Measurements from ENCODE around the gene IL33. TPM values are rescaled to one million over a fixed set of nuclear protein-coding genes. Genes with fewer than 3 reads are reported as not detected.

Gene IL33
- total and polyA plus RNA-seq, 2 donors (not counting 1 experiment from before 2014, with no cell fraction given): not detected

DNA sequence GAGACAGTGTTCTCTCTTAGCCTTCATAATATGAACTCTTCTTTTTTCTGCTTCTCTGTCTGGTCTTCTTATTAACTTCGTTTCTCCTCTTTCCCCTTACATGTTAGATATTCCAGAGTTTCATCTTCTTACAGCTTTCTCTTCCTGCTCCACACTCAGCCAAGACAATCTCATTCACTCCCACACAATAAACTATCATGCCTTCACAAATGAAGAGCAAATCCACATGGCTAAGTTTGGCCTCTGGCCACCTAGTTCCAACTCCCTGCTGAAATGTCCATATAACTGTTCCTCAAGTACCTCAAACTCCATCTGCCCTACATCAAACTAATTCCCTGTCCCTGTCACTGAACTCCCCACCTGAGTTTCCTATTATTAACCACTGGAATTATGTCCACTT is 18.4 kb downstream of the IL33 start:
- 68% methylated on average over 1 of the region's 1 CpG for WGBS (ENCODE audit: insufficient coverage)
- H3K79me2 ChIP-seq (ENCODE audit: control insufficient read depth, insufficient read depth, low read length): no peaks in the 10 kb centered on the region
- peaks cover 7% of the 10 kb centered on the region for H3K27me3 Mint-ChIP-seq
- DNase-seq (no peak), ATAC-seq (ENCODE audit: low read depth) (no peak)
- H3K4me2 ChIP-seq (replicated peaks; ENCODE audit: low read depth, low read length, poor library complexity, severe bottlenecking): no peak overlapping the region
- no peak overlapping the region for H3K4me3 Mint-ChIP-seq
- no peak overlapping the region for H2AFZ ChIP-seq (ENCODE audit: insufficient read depth, low read depth, low read length, poor library complexity, severe bottlenecking)
- H3K27me3 ChIP-seq (replicated peaks in 1 of 4; ENCODE audit: control extremely low read depth in 1 of 4, control insufficient read depth in 3 of 4, insufficient read depth in 4 of 4, low read length in 3 of 4): peaks cover 0 to 16% (median 1%) of the 10 kb centered on the region in 4 experiments
- no peaks in the 10 kb centered on the region for H4K20me1 ChIP-seq (ENCODE audit: control insufficient read depth, insufficient read depth, low read length, poor library complexity, severe bottlenecking)
- no peaks in the 10 kb centered on the region for H3K4me1 ChIP-seq (ENCODE audit: control insufficient read depth in 2 of 2, insufficient read depth in 2 of 2, low read length in 2 of 2)
- intact Hi-C loops (cut with micrococcal nuclease): no loop called here
- H3K9ac ChIP-seq (ENCODE audit: low read length): no peak overlapping the region
- POLR2A ChIA-PET: no interaction called here
- no peak overlapping the region for H3K27ac ChIP-seq (ENCODE audit: low read length in 2 of 2)
- TF ChIP-seq CTCF (IDR thresholded peaks at IDR 0.05) (no peak), EZH2 (IDR thresholded peaks at IDR 0.05; ENCODE audit: borderline replicate concordance, insufficient read depth, low read depth, low read length, poor library complexity, severe bottlenecking) (no peak)
- no peaks in the 10 kb centered on the region for H3K4me1 Mint-ChIP-seq
- no peak overlapping the region for H3K27ac Mint-ChIP-seq
- no peaks in the 10 kb centered on the region for H3K9me3 ChIP-seq (ENCODE audit: control extremely low read depth in 1 of 3, control insufficient read depth in 2 of 3, insufficient read depth in 1 of 3, low read length in 2 of 3)
- CTCF ChIA-PET: no interaction called here
- H3K4me3 ChIP-seq (ENCODE audit: control extremely low read depth in 1 of 5, extremely low read depth in 1 of 5, insufficient read depth in 1 of 5, low read depth in 2 of 5, low read length in 4 of 5): no peak overlapping the region
- H3K9me3 Mint-ChIP-seq (ENCODE audit: insufficient read depth): no peaks in the 10 kb centered on the region
- no peaks in the 10 kb centered on the region for H3K36me3 ChIP-seq (replicated peaks in 1 of 2; ENCODE audit: control extremely low read depth in 1 of 2, control insufficient read depth in 1 of 2, extremely low read depth in 1 of 2, insufficient read depth in 2 of 2, low read length in 1 of 2)

DNA sequence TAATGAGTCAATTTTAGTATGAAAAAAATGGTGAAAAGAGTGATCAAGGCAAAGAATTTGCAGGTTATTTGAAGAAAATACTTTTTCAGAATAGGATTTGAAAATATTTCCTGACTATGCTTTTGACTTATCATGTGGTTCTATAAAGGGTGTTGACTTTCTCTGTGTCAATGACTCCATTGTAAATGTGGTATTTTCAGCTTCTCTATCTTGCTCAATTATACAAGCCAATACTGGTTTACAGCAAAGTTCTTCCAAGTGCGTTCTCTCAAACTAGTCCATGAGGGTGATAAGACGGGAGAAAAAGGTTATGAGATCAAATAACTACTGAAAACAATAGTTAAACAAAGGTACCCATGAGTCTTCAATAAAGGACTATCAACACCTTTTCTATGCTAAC is 21.7 kb downstream of the IL33 start:
- DNase-seq (no peak), ATAC-seq (ENCODE audit: low read depth) (no peak)
- Histone ChIP-seq H3K9me3 (ENCODE audit: control extremely low read depth in 1 of 3, control insufficient read depth in 2 of 3, insufficient read depth in 1 of 3, low read length in 2 of 3) (no peaks in the 10 kb centered on the region), H3K36me3 (replicated peaks in 1 of 2; ENCODE audit: control extremely low read depth in 1 of 2, control insufficient read depth in 1 of 2, extremely low read depth in 1 of 2, insufficient read depth in 2 of 2, low read length in 1 of 2) (no peaks in the 10 kb centered on the region), H3K27me3 (replicated peaks in 1 of 4; ENCODE audit: control extremely low read depth in 1 of 4, control insufficient read depth in 3 of 4, insufficient read depth in 4 of 4, low read length in 3 of 4) (peaks cover 0 to 7% (median 0%) of the 10 kb centered on the region in 4 experiments), H3K4me2 (replicated peaks; ENCODE audit: low read depth, low read length, poor library complexity, severe bottlenecking) (no peak overlapping the region), H3K4me1 (ENCODE audit: control insufficient read depth in 2 of 2, insufficient read depth in 2 of 2, low read length in 2 of 2) (no peaks in the 10 kb centered on the region), H3K9ac (ENCODE audit: low read length) (no peak overlapping the region), H2AFZ (ENCODE audit: insufficient read depth, low read depth, low read length, poor library complexity, severe bottlenecking) (no peak overlapping the region), H3K4me3 (ENCODE audit: control extremely low read depth in 1 of 5, extremely low read depth in 1 of 5, insufficient read depth in 1 of 5, low read depth in 2 of 5, low read length in 4 of 5) (no peak overlapping the region), H3K27ac (ENCODE audit: low read length in 2 of 2) (no peak overlapping the region), H4K20me1 (ENCODE audit: control insufficient read depth, insufficient read depth, low read length, poor library complexity, severe bottlenecking) (no peaks in the 10 kb centered on the region), H3K79me2 (ENCODE audit: control insufficient read depth, insufficient read depth, low read length) (no peaks in the 10 kb centered on the region)
- ChIA-PET CTCF (no interaction called here), POLR2A (no interaction called here)
- intact Hi-C loops (cut with micrococcal nuclease): no loop called here
- Mint-ChIP-seq H3K4me3 (no peak overlapping the region), H3K9me3 (ENCODE audit: insufficient read depth) (no peaks in the 10 kb centered on the region), H3K27me3 (peaks cover 19% of the 10 kb centered on the region), H3K27ac (no peak overlapping the region), H3K4me1 (no peaks in the 10 kb centered on the region)
- TF ChIP-seq EZH2 (IDR thresholded peaks at IDR 0.05; ENCODE audit: borderline replicate concordance, insufficient read depth, low read depth, low read length, poor library complexity, severe bottlenecking): no peak
- TF ChIP-seq CTCF (IDR thresholded peaks at IDR 0.05): no peak
- WGBS (ENCODE audit: insufficient coverage): no CpG with 5 or more reads among the region's 2 CpGs

All from B cell (primary cell).